Measurements from ENCODE around the gene POLE.

POLE gene

GRCh38 chr12:132611620-132612019 lies 75.5 kb downstream of the POLE start:
- no peaks in the 10 kb centered on the region for H3K27me3 ChIP-seq (ENCODE audit: insufficient read depth, low read length, poor library complexity)
- no peak for DNase-seq
- no peak overlapping the region for H3K4me3 ChIP-seq (ENCODE audit: low read depth in 1 of 2, low read length in 2 of 2)
- no peaks in the 10 kb centered on the region for H4K20me1 ChIP-seq (ENCODE audit: insufficient read depth, low read length)
- H3K9me3 ChIP-seq (ENCODE audit: insufficient read depth, low read length, severe bottlenecking): peaks cover under 1% of the 10 kb centered on the region
- no peak overlapping the region for H2AFZ ChIP-seq (ENCODE audit: low read depth, low read length)
- no peak overlapping the region for H3K27ac ChIP-seq (ENCODE audit: low read length)
- ATAC-seq (ENCODE audit: insufficient read depth, low read depth): no peak
- H3K9ac ChIP-seq (ENCODE audit: low read depth, low read length): no peak overlapping the region
- no peak overlapping the region for H3K4me2 ChIP-seq (ENCODE audit: insufficient read depth, low read length)
- peaks cover 3% of the 10 kb centered on the region for H3K4me1 ChIP-seq (ENCODE audit: insufficient read depth, low read length)
- no peaks in the 10 kb centered on the region for H3K79me2 ChIP-seq (ENCODE audit: insufficient read depth, low read length)
- no peaks in the 10 kb centered on the region for H3K36me3 ChIP-seq (ENCODE audit: insufficient read depth, low read length)
- TF ChIP-seq EZH2 (IDR thresholded peaks at IDR 0.05; ENCODE audit: borderline replicate concordance, low read depth, low read length, severe bottlenecking) (no peak), CTCF (IDR thresholded peaks at IDR 0.05; ENCODE audit: borderline replicate concordance, extremely low read depth, low read length, poor library complexity, severe bottlenecking) (no peak)

- DNase-seq: no peak
- Histone ChIP-seq H3K4me2 (ENCODE audit: insufficient read depth, low read length) (no peak overlapping the region), H3K27me3 (ENCODE audit: insufficient read depth, low read length, poor library complexity) (no peaks in the 10 kb centered on the region)
These were observed 76.1 kb downstream of the POLE start for GRCh38 chr12:132610866-132611602.

DNA sequence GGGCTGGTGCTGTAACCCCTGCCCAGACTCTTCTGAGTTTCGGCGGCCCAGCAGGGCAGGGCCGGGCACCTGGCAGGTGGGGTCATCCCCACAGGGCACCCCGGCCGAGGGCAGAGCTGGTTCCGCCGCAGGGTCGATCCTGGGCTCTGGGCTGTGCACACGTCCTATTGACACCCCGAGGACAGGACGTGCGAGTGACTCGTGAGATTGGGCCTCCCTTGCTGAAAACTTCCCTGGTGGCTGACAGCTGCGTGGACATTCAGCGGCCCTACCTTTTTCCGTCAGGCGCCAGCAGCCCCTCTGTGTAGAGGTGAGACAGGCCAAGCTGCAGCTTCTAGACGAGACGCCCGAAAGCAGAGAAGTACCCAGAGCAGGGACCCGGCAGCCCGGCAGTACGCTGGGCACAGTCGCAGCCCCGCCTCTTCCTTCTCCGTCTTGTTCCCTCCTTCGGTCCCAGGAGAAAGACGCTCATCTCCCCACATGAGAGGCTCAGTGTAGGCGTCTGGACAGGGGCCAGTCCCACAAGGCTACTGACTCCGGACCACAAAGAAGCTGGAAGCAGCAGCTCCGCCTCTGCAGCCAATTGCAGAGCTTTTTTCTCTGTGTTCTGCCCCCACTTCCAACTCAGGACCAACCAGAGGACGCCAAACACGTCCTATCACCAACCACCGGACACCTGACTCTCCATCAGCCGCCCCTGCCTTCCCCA lies 76.9 kb downstream of the POLE start, which contains the start of gene LRCOL1:
TSS of gene LRCOL1 (minus strand) at position 532 of the 709 bp plus-strand sequence. CDS start 4,331 bp downstream, outside the sequence.
- no peaks in the 10 kb centered on the region for H3K9me3 ChIP-seq (ENCODE audit: insufficient read depth, low read length, severe bottlenecking)
- H3K79me2 ChIP-seq (ENCODE audit: insufficient read depth, low read length): no peaks in the 10 kb centered on the region
- TF ChIP-seq EZH2 (IDR thresholded peaks at IDR 0.05; ENCODE audit: borderline replicate concordance, low read depth, low read length, severe bottlenecking) (no peak), CTCF (IDR thresholded peaks at IDR 0.05; ENCODE audit: borderline replicate concordance, extremely low read depth, low read length, poor library complexity, severe bottlenecking) (no peak)
- H3K27ac ChIP-seq (ENCODE audit: low read length): no peak within 1 kb of the TSS
- no peak within 1 kb of the TSS for H3K4me3 ChIP-seq (ENCODE audit: low read depth in 1 of 2, low read length in 2 of 2)
- peaks cover 3% of the 10 kb centered on the region for H3K4me1 ChIP-seq (ENCODE audit: insufficient read depth, low read length)
- no peak within 1 kb of the TSS for H3K9ac ChIP-seq (ENCODE audit: low read depth, low read length)
- no peak within 1 kb of the TSS for H2AFZ ChIP-seq (ENCODE audit: low read depth, low read length)
- DNase-seq: no peak
- ATAC-seq (ENCODE audit: insufficient read depth, low read depth): no peak
- H4K20me1 ChIP-seq (ENCODE audit: insufficient read depth, low read length): no peaks in the 10 kb centered on the region
- H3K27me3 ChIP-seq (ENCODE audit: insufficient read depth, low read length, poor library complexity): no peaks in the 10 kb centered on the region
- H3K36me3 ChIP-seq (ENCODE audit: insufficient read depth, low read length): no peaks in the 10 kb centered on the region
- H3K4me2 ChIP-seq (ENCODE audit: insufficient read depth, low read length): no peak within 1 kb of the TSS

More at GRCh38 chr12:132610866-132611602, 76.1 kb downstream of the POLE start:
- no peaks in the 10 kb centered on the region for H3K36me3 ChIP-seq (ENCODE audit: insufficient read depth, low read length)
- no peak overlapping the region for H2AFZ ChIP-seq (ENCODE audit: low read depth, low read length)
- no peak overlapping the region for H3K9ac ChIP-seq (ENCODE audit: low read depth, low read length)
- no peak for ATAC-seq (ENCODE audit: insufficient read depth, low read depth)
- no peaks in the 10 kb centered on the region for H4K20me1 ChIP-seq (ENCODE audit: insufficient read depth, low read length)
- H3K79me2 ChIP-seq (ENCODE audit: insufficient read depth, low read length): no peaks in the 10 kb centered on the region
- H3K4me3 ChIP-seq (ENCODE audit: low read depth in 1 of 2, low read length in 2 of 2): no peak overlapping the region
- H3K9me3 ChIP-seq (ENCODE audit: insufficient read depth, low read length, severe bottlenecking): no peaks in the 10 kb centered on the region
- TF ChIP-seq CTCF (IDR thresholded peaks at IDR 0.05; ENCODE audit: borderline replicate concordance, extremely low read depth, low read length, poor library complexity, severe bottlenecking): no peak
- no peak for TF ChIP-seq EZH2 (IDR thresholded peaks at IDR 0.05; ENCODE audit: borderline replicate concordance, low read depth, low read length, severe bottlenecking)
- peaks cover 3% of the 10 kb centered on the region for H3K4me1 ChIP-seq (ENCODE audit: insufficient read depth, low read length)
- H3K27ac ChIP-seq (ENCODE audit: low read length): no peak overlapping the region

All from DND-41 (cell line).